WERI-Rb-1 (cell line): ENCODE measurements around the gene CDCP1.

Experiments used
- DNase-seq: peaks from one replicate; pipeline ENCODE4 v3.0.0-alpha.2; 2020
- H3K27ac ChIP-seq: fragments of 250-450 bp; sonication (Bioruptor Pico); 2 replicates; pipeline ENCODE4 v1.5.1; 2020; ENCODE audit warnings: mild to moderate bottlenecking, moderate library complexity
- H3K27me3 ChIP-seq: fragments of 250-450 bp; sonication (Bioruptor Pico); 2 replicates; pipeline ENCODE4 v1.5.1; 2021; ENCODE audit warnings: mild to moderate bottlenecking, low read depth, moderate library complexity; ENCODE audit not compliant: insufficient read depth, severe bottlenecking
- H3K36me3 ChIP-seq: fragments of 250-450 bp; sonication (Bioruptor Pico); 2 replicates; pipeline ENCODE4 v1.5.1; 2020; ENCODE audit warnings: mild to moderate bottlenecking, moderate library complexity
- H3K4me3 ChIP-seq: 2 replicates; pipeline ENCODE4 v1.5.1; 2011; ENCODE audit warnings: low read depth, mild to moderate bottlenecking, control low read depth, low read length
- H3K9me3 ChIP-seq: fragments of 250-450 bp; sonication (Bioruptor Pico); 2 replicates; pipeline ENCODE4 v1.5.1; 2021; ENCODE audit warnings: mild to moderate bottlenecking, moderate library complexity; ENCODE audit not compliant: severe bottlenecking
- TF ChIP-seq, protein P1 (sequence below): IDR thresholded peaks from 2 replicates; pipeline ENCODE4 v1.5.1; 2011; ENCODE audit warnings: low read depth, mild to moderate bottlenecking, control low read depth, inconsistent platforms, low read length

The CDCP1 gene

DNA sequence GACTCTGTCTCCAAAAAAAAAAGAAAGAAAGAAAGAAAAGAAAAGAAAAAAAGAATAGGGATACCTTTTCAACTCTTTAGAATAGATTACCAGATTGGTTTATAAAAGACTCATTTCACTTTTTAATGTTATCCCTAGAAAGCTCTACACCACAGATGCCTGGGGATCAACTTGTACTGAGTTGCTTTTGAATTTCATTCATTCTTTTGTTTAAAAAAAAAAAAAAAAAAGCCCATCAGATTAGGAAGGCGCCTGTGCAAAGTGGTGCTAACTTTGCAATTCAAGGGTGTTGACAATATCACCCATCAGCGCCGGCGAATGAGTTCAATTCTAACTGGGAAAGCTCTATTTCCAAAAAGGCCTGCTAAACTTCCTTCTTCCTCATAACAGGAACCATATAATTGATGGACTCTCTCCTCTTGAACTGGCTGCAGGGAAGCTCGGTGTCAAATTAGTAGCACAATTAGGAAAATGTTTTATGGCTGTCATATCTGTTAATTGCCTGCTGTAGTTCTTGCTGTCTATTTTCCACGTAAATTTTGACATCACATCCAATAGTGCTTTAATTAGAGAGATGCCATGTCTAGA lies 48.8 kb downstream of the CDCP1 start:
- TF ChIP-seq, protein P1, sequence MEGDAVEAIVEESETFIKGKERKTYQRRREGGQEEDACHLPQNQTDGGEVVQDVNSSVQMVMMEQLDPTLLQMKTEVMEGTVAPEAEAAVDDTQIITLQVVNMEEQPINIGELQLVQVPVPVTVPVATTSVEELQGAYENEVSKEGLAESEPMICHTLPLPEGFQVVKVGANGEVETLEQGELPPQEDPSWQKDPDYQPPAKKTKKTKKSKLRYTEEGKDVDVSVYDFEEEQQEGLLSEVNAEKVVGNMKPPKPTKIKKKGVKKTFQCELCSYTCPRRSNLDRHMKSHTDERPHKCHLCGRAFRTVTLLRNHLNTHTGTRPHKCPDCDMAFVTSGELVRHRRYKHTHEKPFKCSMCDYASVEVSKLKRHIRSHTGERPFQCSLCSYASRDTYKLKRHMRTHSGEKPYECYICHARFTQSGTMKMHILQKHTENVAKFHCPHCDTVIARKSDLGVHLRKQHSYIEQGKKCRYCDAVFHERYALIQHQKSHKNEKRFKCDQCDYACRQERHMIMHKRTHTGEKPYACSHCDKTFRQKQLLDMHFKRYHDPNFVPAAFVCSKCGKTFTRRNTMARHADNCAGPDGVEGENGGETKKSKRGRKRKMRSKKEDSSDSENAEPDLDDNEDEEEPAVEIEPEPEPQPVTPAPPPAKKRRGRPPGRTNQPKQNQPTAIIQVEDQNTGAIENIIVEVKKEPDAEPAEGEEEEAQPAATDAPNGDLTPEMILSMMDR: no peak
- no peaks in the 10 kb centered on the region for H3K27me3 ChIP-seq
- no peak overlapping the region for H3K27ac ChIP-seq
- H3K36me3 ChIP-seq: no peaks in the 10 kb centered on the region
- no peak overlapping the region for H3K4me3 ChIP-seq
- no peaks in the 10 kb centered on the region for H3K9me3 ChIP-seq
- no peak for DNase-seq

DNA sequence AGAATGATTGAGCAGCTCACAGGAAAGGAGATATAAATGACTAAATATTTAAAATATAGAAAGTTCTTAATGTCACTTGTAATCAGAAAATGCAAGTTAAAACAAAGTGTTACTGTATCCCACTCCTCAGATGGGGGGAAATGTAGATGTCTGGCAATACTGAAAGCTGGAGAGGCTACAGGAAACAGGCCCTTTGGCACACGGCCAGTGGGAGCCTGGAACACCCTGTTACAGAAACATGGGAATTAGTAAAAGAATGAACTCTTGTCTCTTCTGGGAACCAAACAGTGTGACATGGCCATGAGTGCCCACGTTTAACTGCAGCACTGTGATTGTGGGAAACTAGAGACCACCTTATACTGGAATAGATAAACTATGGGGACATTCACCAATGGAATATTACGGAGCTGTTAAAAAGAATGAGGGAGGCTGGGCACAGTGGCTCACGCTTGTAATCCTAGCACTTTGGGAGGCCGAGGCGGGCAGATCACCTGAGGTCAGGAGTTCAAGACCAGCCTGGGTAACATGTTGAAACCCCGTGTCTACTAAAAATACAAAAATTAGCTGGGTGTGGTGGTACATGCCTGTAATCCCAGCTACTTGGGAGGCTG lies 50.2 kb downstream of the CDCP1 start:
- Histone ChIP-seq H3K4me3 (no peak overlapping the region), H3K36me3 (no peaks in the 10 kb centered on the region), H3K9me3 (no peaks in the 10 kb centered on the region), H3K27ac (no peak overlapping the region), H3K27me3 (no peaks in the 10 kb centered on the region)
- no peak for DNase-seq
- TF ChIP-seq, protein P1: no peak

DNA sequence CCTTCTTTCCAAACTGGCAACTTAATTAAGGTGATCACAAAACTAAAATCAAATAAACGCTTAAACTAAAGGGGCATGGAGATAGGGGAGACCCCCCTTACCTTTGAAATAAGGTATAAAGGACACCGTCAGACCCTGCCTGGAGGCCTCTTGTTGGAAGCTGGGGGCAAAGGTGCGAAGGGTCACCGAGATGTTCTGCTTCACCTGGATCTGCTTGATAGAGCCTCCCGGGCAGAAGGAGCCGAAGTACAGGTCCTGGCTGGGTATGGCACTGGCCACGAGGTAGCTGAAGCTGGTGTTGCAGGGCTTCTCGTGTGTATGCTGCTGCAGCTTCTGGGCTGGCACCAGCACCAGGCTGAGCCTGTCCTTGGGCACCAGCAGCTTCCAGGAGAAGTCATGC lies 53.0 kb downstream of the CDCP1 start:
- TF ChIP-seq, protein P1: no peak
- H3K27ac ChIP-seq: no peak overlapping the region
- H3K27me3 ChIP-seq: no peaks in the 10 kb centered on the region
- H3K9me3 ChIP-seq: no peaks in the 10 kb centered on the region
- no peak overlapping the region for H3K4me3 ChIP-seq
- no peak for DNase-seq
- H3K36me3 ChIP-seq: no peaks in the 10 kb centered on the region

DNA sequence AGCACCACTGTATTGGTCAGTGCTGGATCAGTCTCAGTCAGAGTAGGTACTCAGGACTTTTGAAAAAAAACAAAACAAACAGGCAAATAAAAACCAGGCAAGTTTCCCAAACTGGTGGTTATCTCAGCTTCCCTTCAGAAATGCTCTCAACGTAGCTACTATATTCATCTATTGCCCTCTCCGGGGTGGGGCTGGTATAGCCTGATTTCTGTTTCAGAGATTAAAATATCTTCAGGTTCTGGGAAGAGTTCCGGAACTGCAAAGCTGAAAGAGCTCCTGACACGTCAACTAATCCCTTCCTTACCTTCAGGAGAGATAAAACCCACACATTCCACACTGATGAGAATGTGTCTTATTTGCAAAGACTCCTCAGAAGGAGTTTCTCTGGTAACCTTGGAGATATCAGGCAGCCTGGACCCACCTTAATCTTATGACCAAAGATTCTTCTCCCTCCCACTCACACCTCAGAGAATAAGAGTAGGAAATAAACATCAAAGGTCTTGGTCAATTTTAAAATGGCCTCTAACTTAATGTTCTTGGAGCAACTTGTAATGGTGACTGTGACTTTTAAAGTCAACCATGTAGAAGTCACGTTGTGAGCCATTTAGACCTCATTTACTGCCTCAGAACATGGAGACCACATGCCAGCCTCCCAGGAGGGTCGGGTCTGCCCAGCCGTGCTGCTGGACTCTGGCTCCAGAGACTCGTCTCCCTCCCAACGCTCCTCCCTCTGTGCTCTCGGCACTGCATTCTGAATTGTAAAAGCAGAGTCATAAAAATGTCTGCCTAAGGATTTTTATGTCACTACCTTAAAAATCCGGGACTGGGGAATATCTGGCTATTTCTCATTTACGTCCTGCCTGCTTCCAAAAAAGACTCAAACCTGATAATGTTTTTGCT lies 53.8 kb downstream of the CDCP1 start:
- Histone ChIP-seq H3K27ac (no peak overlapping the region), H3K9me3 (no peaks in the 10 kb centered on the region), H3K27me3 (no peaks in the 10 kb centered on the region), H3K4me3 (no peak overlapping the region), H3K36me3 (no peaks in the 10 kb centered on the region)
- TF ChIP-seq, protein P1: no peak
- DNase-seq: no peak

DNA sequence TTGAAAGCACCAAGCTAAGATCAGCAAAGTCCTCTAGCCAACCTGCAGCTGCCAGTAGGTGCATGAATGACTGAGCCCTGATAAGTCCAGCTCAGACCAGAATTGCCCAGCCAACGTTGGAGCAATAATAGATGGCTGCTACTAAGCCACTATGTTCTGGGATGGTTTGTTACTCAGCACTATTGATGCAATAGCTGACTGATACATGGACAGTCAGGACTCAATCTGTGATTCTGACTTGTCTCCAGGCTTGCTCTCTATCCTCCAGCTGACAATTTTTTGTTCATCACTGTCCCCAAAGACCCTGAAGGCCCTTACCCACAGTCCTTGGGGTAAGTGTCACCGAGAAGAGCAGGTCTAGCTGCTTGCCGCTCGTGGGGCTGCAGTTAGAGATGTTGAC lies 55.3 kb downstream of the CDCP1 start:
- TF ChIP-seq, protein P1: no peak
- no peaks in the 10 kb centered on the region for H3K9me3 ChIP-seq
- no peak overlapping the region for H3K27ac ChIP-seq
- no peak overlapping the region for H3K4me3 ChIP-seq
- DNase-seq: no peak
- H3K36me3 ChIP-seq: no peaks in the 10 kb centered on the region
- H3K27me3 ChIP-seq: no peaks in the 10 kb centered on the region
